ENCODE data around the gene ACACA.

ACACA gene

GRCh38 chr17:37207103-37207502, 199.5 kb downstream of the ACACA start:
- H3K79me2 ChIP-seq, result no peaks in the 10 kb centered on the region
- no peaks in the 10 kb centered on the region for H3K9me3 ChIP-seq (ENCODE audit: control insufficient read depth, low read length)
- no peak overlapping the region for H3K4me3 ChIP-seq (ENCODE audit: low read depth, low read length)
- H3K4me1 ChIP-seq, result no peaks in the 10 kb centered on the region
- TF ChIP-seq CTCF (IDR thresholded peaks at IDR 0.05), result no peak
- H2AFZ ChIP-seq, result no peak overlapping the region
- no peak overlapping the region for H3K4me2 ChIP-seq (ENCODE audit: low read length)
- H3K36me3 ChIP-seq (ENCODE audit: control insufficient read depth, insufficient read depth, low read length), result no peaks in the 10 kb centered on the region
- H3K27ac ChIP-seq, result no peak overlapping the region
- H3K27me3 ChIP-seq (ENCODE audit: control insufficient read depth, insufficient read depth, low read length), result no peaks in the 10 kb centered on the region
- no peak overlapping the region for H3K9ac ChIP-seq

- Histone ChIP-seq H3K9ac (no peak overlapping the region), H3K9me3 (ENCODE audit: control insufficient read depth, low read length) (no peaks in the 10 kb centered on the region), H3K36me3 (ENCODE audit: control insufficient read depth, insufficient read depth, low read length) (no peaks in the 10 kb centered on the region), H3K27ac (no peak overlapping the region), H3K4me1 (no peaks in the 10 kb centered on the region), H2AFZ (no peak overlapping the region), H3K4me2 (ENCODE audit: low read length) (no peak overlapping the region), H3K4me3 (ENCODE audit: low read depth, low read length) (no peak overlapping the region), H3K27me3 (ENCODE audit: control insufficient read depth, insufficient read depth, low read length) (no peaks in the 10 kb centered on the region), H3K79me2 (no peaks in the 10 kb centered on the region)
- TF ChIP-seq CTCF (IDR thresholded peaks at IDR 0.05), result no peak
These were observed 200.3 kb downstream of the ACACA start for GRCh38 chr17:37206299-37206698.

GRCh38 chr17:37200497-37200896, 206.1 kb downstream of the ACACA start:
- Histone ChIP-seq H3K9ac (no peak overlapping the region), H3K4me3 (ENCODE audit: low read depth, low read length) (no peak overlapping the region), H3K4me2 (ENCODE audit: low read length) (no peak overlapping the region), H3K27me3 (ENCODE audit: control insufficient read depth, insufficient read depth, low read length) (no peaks in the 10 kb centered on the region), H3K4me1 (no peaks in the 10 kb centered on the region), H3K9me3 (ENCODE audit: control insufficient read depth, low read length) (no peaks in the 10 kb centered on the region), H3K27ac (no peak overlapping the region), H3K79me2 (no peaks in the 10 kb centered on the region), H2AFZ (no peak overlapping the region), H3K36me3 (ENCODE audit: control insufficient read depth, insufficient read depth, low read length) (no peaks in the 10 kb centered on the region)
- no peak for TF ChIP-seq CTCF (IDR thresholded peaks at IDR 0.05)

- Histone ChIP-seq H3K9ac (no peak overlapping the region), H3K79me2 (no peaks in the 10 kb centered on the region), H2AFZ (no peak overlapping the region), H3K36me3 (ENCODE audit: control insufficient read depth, insufficient read depth, low read length) (no peaks in the 10 kb centered on the region), H3K4me1 (no peaks in the 10 kb centered on the region), H3K4me3 (ENCODE audit: low read depth, low read length) (no peak overlapping the region), H3K27me3 (ENCODE audit: control insufficient read depth, insufficient read depth, low read length) (no peaks in the 10 kb centered on the region), H3K4me2 (ENCODE audit: low read length) (no peak overlapping the region), H3K27ac (no peak overlapping the region), H3K9me3 (ENCODE audit: control insufficient read depth, low read length) (no peaks in the 10 kb centered on the region)
- no peak for TF ChIP-seq CTCF (IDR thresholded peaks at IDR 0.05)
These were observed 209.3 kb downstream of the ACACA start for GRCh38 chr17:37197336-37197735.

- Histone ChIP-seq H2AFZ (no peak overlapping the region), H3K27me3 (ENCODE audit: control insufficient read depth, insufficient read depth, low read length) (no peaks in the 10 kb centered on the region), H3K36me3 (ENCODE audit: control insufficient read depth, insufficient read depth, low read length) (no peaks in the 10 kb centered on the region), H3K79me2 (no peaks in the 10 kb centered on the region), H3K27ac (no peak overlapping the region), H3K9me3 (ENCODE audit: control insufficient read depth, low read length) (no peaks in the 10 kb centered on the region), H3K4me1 (no peaks in the 10 kb centered on the region), H3K9ac (no peak overlapping the region), H3K4me3 (ENCODE audit: low read depth, low read length) (no peak overlapping the region), H3K4me2 (ENCODE audit: low read length) (no peak overlapping the region)
- TF ChIP-seq CTCF (IDR thresholded peaks at IDR 0.05), result no peak
These were observed 212.4 kb downstream of the ACACA start for GRCh38 chr17:37194208-37194607.
